IPS DF 6.9 (cell line): ENCODE measurements around the gene SLC1A2.

Experiments
- DNase-seq: peaks from one replicate; pipeline ENCODE4 v3.0.0-alpha.2; 2013; ENCODE audit warnings: low read depth, low spot score
- H3K27ac ChIP-seq: one replicate; pipeline ENCODE4 v1.5.1; 2013; ENCODE audit warnings: low read length, control low read depth
- H3K27me3 ChIP-seq: 2 replicates; pipeline ENCODE4 v1.6.1; 2013; ENCODE audit warnings: mild to moderate bottlenecking, low read length; ENCODE audit not compliant: control insufficient read depth, insufficient read depth
- H3K36me3 ChIP-seq: 2 replicates; pipeline ENCODE4 v1.6.1; 2013; ENCODE audit warnings: low read length; ENCODE audit not compliant: control insufficient read depth, insufficient read depth
- H3K4me1 ChIP-seq: 2 replicates; pipeline ENCODE4 v1.6.1; 2013; ENCODE audit warnings: low read length; ENCODE audit not compliant: control insufficient read depth, insufficient read depth
- H3K4me3 ChIP-seq: 2 replicates; pipeline ENCODE4 v1.5.1; 2013; ENCODE audit warnings: mild to moderate bottlenecking, low read length
- H3K9me3 ChIP-seq: 2 replicates; pipeline ENCODE4 v1.6.1; 2013; ENCODE audit warnings: low read length, inconsistent platforms; ENCODE audit not compliant: control insufficient read depth, insufficient read depth
- WGBS: extraction: QIAGEN DNeasy Blood & Tissue Kit; methylation state at CpG from one replicate; pipeline ENCODE4 v1.1.7; 2013; ENCODE audit warnings: mixed read lengths, missing lambda C conversion rate; ENCODE audit not compliant: insufficient read length, insufficient coverage; 5-methylcytosine and 5-hydroxymethylcytosine counted together

Gene SLC1A2

GRCh38 chr11:35275786-35276170, 143.6 kb downstream of the SLC1A2 start:
- Histone ChIP-seq H3K27ac (no peak overlapping the region), H3K27me3 (no peaks in the 10 kb centered on the region), H3K36me3 (no peaks in the 10 kb centered on the region), H3K4me3 (no peak overlapping the region), H3K9me3 (no peaks in the 10 kb centered on the region), H3K4me1 (no peaks in the 10 kb centered on the region)
- WGBS: no CpG with 5 or more reads among the region's 1 CpG
- no peak for DNase-seq

- no CpG with 5 or more reads among the region's 6 CpGs for WGBS
- Histone ChIP-seq H3K27me3 (no peaks in the 10 kb centered on the region), H3K36me3 (no peaks in the 10 kb centered on the region), H3K9me3 (no peaks in the 10 kb centered on the region), H3K4me3 (no peak overlapping the region), H3K4me1 (no peaks in the 10 kb centered on the region), H3K27ac (no peak overlapping the region)
- DNase-seq: no peak
These were observed 144.2 kb downstream of the SLC1A2 start for GRCh38 chr11:35274909-35275785.

GRCh38 chr11:35272391-35272902, 146.9 kb downstream of the SLC1A2 start:
- H3K27me3 ChIP-seq: no peaks in the 10 kb centered on the region; the same call in 1 of the 2 replicates
- no peak for DNase-seq
- H3K27ac ChIP-seq: no peak overlapping the region
- no peaks in the 10 kb centered on the region for H3K9me3 ChIP-seq
- H3K36me3 ChIP-seq: no peaks in the 10 kb centered on the region
- no peaks in the 10 kb centered on the region for H3K4me1 ChIP-seq
- no CpG with 5 or more reads among the region's 5 CpGs for whole genome bisulfite sequencing
- no peak overlapping the region for H3K4me3 ChIP-seq

- no peaks in the 10 kb centered on the region for H3K4me1 ChIP-seq
- H3K9me3 ChIP-seq: no peaks in the 10 kb centered on the region
- no peak overlapping the region for H3K27ac ChIP-seq
- H3K27me3 ChIP-seq: no peaks in the 10 kb centered on the region; the same call in 1 of the 2 replicates
- DNase-seq: no peak
- no peak overlapping the region for H3K4me3 ChIP-seq
- no CpG with 5 or more reads among the region's 3 CpGs for WGBS
- H3K36me3 ChIP-seq: no peaks in the 10 kb centered on the region
These were observed 148.3 kb downstream of the SLC1A2 start for GRCh38 chr11:35271031-35271430.

GRCh38 chr11:35270342-35270741, 149.0 kb downstream of the SLC1A2 start:
- DNase-seq: no peak
- H3K27me3 ChIP-seq: no peaks in the 10 kb centered on the region; the same call in 1 of the 2 replicates
- H3K4me3 ChIP-seq: no peak overlapping the region
- no peaks in the 10 kb centered on the region for H3K36me3 ChIP-seq
- WGBS: no CpG with 5 or more reads among the region's 1 CpG
- no peaks in the 10 kb centered on the region for H3K4me1 ChIP-seq
- no peak overlapping the region for H3K27ac ChIP-seq
- H3K9me3 ChIP-seq: no peaks in the 10 kb centered on the region

DNA sequence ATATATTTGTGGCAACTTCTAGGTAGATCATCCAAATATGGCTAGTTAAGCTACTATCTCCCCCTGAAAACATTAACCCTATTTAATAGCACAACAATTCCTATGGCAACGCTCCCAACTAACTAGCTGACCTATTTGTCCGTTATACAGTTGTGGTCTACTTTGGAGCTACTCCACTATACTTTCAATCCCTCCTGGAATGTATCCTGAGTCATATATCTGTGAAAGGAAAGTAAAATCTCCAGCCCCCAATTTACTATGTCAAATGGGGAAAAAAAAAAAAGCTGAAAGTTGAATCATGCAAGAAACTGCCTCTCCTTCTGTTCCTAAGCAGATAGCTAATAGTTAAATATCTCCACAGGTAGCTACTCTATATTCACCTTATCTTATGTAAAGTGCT, 151.9 kb downstream of the SLC1A2 start:
- no CpG with 5 or more reads among the region's 2 CpGs for WGBS
- H3K4me1 ChIP-seq: no peaks in the 10 kb centered on the region
- H3K27me3 ChIP-seq: no peaks in the 10 kb centered on the region; the same call in 1 of the 2 replicates
- no peak overlapping the region for H3K27ac ChIP-seq
- DNase-seq: no peak
- H3K4me3 ChIP-seq: no peak overlapping the region
- H3K36me3 ChIP-seq: no peaks in the 10 kb centered on the region
- H3K9me3 ChIP-seq: no peaks in the 10 kb centered on the region

DNA sequence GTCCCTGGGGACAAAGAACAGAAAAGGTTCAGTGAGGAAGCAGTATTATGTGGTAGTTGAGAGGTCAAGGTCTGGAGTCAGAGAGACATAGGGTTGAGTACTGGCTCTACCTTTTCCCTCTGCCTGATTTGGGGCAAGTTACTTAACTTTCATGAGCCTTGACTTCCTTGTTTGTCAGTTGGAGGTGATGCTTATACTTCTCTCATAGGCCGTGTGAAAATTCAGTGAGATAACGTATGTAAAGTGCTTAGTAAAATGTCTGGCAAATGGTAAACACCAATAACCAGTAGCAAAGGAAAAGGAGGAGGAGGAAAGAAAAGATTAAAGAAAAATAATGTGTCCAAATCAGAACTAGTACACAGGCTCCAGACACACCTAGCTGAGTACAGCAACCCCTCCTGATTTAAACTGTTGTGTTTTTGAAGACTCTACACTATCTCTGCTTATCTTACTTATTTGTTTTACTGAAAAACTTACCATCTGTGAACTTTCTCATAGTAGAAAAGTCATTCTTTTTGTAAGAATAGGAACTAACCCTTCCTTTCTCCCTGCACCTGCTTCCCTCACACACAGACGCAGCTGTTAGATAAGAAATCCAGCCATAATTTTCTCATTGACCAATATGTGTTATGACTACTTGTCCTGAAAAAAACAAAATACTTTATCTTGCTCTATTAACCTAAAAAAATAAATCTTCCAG, 153.5 kb downstream of the SLC1A2 start:
- Histone ChIP-seq H3K4me1 (no peaks in the 10 kb centered on the region), H3K9me3 (no peaks in the 10 kb centered on the region), H3K36me3 (no peaks in the 10 kb centered on the region), H3K27me3 (no peaks in the 10 kb centered on the region; the same call in 1 of the 2 replicates), H3K27ac (no peak overlapping the region), H3K4me3 (no peak overlapping the region)
- no CpG with 5 or more reads among the region's 3 CpGs for WGBS
- DNase-seq: no peak

DNA sequence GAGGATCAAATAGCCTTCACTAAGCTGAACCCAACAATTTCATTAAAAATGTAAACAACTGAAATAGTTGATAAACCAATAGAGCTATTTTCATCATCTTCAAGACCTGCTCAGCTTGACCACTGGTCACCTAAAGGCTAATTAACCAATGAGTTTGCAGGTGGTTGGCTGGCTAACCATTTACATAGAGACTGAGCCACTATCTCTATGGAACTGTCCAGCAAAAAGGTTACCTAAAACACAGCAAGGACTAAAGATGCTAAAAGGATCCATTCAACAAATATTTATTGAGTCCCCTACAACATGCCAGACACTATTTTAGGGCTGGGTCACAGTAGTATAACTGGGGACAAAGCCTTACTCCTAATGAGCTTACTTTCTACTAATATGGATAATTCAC, 156.6 kb downstream of the SLC1A2 start:
- Histone ChIP-seq H3K4me3 (no peak overlapping the region), H3K4me1 (no peaks in the 10 kb centered on the region), H3K9me3 (no peaks in the 10 kb centered on the region), H3K27ac (no peak overlapping the region), H3K36me3 (no peaks in the 10 kb centered on the region), H3K27me3 (no peaks in the 10 kb centered on the region)
- no peak for DNase-seq

DNA sequence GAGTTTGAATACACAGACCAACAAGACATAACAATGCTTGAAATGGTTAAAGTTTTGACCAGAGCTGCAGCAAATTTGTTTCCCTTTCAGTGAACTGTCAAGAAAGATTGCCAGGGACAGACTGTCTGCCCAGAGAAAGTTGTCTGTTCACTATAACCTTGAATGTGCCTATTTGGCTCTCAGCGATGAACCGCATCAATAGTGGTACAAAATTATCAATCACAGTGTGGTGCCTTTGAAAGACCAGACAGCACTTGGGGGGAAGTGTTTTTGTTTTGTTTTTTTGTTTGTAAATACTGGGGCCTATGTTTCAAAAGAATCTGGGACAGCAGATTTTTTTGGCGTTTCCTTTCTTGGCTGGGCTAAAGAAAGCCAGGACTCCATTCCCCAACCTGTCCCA, 157.3 kb downstream of the SLC1A2 start:
- Histone ChIP-seq H3K9me3 (no peaks in the 10 kb centered on the region), H3K4me1 (no peaks in the 10 kb centered on the region), H3K36me3 (no peaks in the 10 kb centered on the region), H3K27me3 (no peaks in the 10 kb centered on the region), H3K4me3 (no peak overlapping the region), H3K27ac (no peak overlapping the region)
- no peak for DNase-seq
- WGBS: no CpG with 5 or more reads among the region's 3 CpGs

- Histone ChIP-seq H3K4me3 (no peak overlapping the region), H3K27ac (no peak overlapping the region), H3K27me3 (no peaks in the 10 kb centered on the region), H3K9me3 (no peaks in the 10 kb centered on the region), H3K36me3 (no peaks in the 10 kb centered on the region), H3K4me1 (no peaks in the 10 kb centered on the region)
- no peak for DNase-seq
- no CpG with 5 or more reads among the region's 1 CpG for WGBS
These were observed 158.2 kb downstream of the SLC1A2 start for GRCh38 chr11:35261197-35261596.
